ENCODE data around the gene RNASEH2B.

The RNASEH2B gene

DNA sequence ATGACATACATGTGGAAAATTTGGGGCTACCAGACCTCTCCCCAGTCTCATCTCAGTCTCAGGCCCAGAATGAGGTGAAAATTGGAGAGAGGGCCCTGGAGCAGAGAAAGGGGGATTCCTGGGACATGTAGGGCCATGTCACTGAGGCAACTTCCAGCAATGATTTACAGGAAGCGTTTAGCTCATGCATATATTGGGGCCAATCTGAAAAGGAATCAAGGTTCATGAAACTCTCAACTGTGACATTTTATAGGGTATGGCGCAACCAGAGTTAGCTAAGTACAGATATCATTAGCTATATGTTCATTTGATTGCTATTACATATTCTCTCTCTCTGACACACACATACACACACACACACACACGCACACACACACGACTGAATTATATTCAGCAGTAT lies 86.3 kb downstream of the RNASEH2B start:
- no peak for DNase-seq (ENCODE audit: low read depth)

DNA sequence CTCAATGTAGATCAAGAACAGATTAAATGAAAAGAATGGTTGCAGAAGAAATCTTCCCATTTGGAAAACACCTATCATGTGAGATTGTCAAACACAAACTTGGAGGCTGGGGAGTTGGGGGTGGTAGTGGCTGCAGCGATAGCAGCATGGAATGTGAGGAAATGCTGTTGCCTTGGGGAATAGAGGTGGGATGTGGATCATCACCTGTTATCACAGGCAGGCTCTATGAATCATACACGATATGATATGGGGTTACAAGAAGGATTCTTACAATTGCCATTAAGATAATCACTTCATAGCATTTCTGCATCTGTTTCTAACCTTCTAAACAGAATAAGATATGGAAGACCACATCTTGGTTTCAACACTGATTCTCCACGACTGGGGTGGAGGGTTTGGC lies 88.7 kb downstream of the RNASEH2B start:
- no peak for DNase-seq (ENCODE audit: low read depth)

DNA sequence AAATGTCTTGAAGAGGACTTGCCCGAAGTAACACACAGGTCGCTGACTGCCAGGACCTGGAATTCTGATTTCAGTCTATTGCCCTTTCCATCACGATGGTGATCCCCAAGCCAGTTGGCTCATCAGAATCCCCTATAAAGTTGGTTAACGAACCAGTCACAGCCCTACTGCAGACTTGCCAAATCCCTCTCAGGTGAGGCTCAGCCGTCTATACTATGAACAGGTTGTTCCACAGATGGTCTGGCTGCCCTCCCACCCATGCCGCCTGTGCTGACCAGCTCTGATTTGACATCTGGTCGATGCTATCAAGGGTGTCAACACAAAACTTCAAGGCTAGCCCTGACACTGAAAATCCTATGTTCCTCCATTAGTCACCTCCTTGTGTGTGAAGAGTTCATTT lies 90.0 kb downstream of the RNASEH2B start:
- no peak for DNase-seq (ENCODE audit: low read depth)

DNA sequence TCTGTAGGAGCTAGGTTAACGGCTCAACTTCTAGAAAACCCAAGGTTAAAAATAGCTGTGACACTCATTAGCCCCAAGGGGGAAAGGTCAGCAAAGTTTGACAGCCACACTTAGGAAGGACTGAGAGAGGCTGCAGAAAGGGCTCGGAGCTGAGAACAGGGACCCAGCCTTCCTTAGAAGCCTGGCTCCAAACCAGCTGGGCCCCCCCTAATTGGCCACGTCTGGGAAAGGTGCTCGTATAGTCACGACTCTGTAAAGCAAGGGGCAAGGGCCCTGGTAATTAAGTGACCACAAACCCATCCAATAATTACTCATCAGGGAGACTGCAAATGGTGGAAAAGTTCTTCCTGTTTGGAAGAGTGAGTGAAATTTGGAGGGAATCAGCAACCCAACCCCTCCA lies 90.5 kb downstream of the RNASEH2B start:
- no peak for DNase-seq (ENCODE audit: low read depth)

DNA sequence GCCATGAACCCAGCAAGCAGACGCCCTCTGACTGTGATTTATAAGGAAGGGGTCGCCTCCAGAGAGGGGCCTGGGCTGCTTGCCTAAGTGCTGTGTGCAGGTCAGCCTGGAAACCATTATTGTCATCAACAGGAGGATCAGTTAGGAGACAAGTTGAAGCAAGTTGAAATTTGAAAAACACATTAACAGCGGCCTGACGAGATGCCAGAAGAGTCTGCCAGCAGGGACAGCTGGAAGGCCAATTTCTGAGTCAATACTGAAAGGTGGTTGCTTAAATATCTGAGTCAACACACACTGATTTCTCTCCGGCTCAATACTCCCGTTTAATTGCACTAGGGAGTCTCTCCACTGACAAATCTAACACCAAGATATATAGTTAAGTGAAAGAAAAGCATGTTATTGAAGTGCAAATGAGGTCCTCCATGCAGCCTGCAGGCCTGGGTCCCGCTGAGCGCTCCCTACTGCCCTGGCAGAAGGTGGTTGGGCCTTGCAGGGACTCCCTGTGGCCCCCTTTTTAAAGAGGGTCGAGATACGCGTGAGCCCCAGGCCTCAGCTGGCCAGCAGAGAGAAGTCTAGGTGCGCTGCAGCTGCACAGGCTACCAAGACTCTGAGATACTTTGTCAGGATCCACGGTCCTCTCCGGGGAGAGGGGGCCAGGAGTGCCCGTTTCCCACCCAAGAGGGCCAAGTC lies 91.1 kb downstream of the RNASEH2B start:
- DNase-seq (ENCODE audit: low read depth), result peak; percentile 63

DNA sequence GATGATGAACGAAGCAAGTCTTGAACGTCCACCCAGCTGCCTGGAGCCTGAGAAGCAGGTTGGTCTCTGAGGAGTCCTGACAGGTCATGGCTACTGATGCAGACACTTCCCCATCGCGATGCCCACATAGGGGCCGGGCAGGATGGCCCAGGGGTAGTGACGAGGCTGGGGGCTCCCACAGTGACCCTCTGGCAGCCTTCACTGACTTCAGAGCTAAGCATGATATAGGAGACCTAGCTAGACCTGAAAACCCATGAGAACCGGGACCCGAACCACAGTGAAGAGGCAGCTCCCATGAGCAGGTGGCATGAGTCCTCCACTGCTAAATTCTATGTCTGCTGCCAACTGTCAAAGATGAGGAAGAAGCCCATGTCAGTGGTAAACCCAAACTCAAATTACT lies 91.7 kb downstream of the RNASEH2B start:
- no peak for DNase-seq (ENCODE audit: low read depth)

DNA sequence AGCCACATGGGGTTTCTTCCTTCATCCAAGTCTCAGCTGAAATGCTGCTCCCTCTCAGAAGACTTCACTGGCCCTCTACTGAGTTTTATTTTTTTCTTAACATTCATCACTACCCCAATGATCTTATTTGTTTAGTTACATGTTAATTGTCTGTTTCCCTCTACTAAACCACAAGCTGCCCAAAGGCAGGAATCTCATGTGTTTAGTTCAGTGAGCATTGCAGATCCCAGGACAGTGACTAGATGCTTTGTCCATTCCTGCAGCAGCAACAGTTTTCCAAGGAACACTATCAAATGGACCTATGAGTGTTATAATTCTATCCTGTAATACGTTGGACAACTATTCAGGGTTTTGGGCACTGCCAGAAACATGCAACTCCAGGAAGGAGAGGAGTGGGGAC lies 93.1 kb downstream of the RNASEH2B start:
- no peak for DNase-seq (ENCODE audit: low read depth)

DNA sequence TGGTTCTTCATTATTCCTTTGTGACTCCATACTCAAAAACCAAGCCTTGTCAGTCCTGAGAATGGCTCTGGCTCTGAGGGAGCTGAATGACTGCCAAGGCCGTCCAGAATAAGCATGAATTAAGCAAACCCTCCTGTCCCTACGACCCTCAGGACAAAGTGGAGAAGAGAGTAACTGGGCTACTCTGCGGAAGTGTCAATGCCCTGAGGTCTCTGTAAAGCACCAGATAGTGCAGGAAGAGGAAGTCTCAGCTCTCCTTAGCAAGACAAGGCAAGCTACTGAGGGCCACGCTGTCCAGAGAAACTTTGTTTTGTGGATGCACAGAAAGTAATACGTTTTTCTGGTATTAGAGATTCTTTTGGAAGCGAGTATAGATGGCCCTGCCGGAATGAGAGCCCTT lies 94.1 kb downstream of the RNASEH2B start:
- DNase-seq (ENCODE audit: low read depth), result no peak

DNA sequence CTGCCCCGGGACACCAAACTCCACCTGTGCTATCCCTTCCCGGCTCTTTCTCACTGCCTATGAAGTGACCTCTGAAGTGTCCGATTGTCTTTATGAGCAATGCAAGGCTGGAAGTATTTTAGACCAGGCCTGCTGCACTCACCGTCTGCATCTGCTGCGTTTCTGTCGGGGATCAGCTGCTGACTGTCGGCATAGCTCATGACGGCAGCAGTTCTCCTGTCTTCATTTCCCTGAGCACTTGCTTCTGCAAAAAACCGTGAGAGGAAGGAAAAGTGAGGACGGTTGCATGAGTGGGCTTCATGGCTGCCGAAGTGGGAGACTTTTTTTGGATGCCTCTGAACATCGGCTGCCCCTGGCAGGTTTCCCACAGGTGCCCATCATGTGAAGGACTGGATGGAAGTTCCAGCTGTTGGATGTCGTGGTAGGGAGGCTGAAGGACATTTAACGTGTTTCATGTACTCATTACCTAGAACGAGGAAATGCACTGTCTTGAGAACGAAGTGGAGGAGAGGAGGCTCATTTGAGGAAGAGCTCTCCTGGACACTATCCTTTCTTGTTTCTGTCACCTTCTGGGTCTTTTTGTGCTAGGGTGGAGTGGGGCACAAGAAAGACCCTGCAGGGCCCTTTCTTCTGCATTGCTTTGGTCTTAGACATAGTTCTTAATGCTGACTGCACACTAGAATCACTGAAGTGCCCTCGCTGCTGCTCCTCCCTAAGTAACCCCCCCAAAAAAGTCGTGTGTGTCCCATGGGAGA lies 94.7 kb downstream of the RNASEH2B start:
- DNase-seq (ENCODE audit: low read depth), result no peak

DNA sequence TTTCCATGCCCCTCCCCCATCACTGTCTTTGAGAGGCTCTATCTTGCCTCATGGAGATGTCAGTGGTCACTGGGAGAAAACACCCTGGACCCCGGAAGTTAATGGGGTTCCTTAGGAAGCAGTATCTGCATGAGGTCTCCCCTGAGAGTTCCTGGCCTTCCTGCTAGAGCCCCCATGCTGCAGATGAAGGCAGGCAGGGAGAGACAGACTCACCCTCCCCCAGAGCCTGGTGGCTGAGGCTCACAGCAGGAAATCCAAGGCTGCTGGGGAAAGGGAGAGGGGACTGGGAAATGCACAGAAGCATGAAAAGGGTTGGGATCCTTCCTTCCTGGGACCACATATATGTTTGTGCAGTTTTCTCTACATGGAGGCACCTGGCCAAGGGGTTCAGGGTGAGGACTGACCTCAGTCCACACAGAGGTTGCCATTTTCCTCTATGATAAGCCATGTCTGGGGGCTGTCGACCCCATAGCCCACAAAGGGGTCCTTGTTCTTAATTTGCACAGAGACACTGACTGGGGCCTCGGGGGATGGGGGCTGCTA lies 95.4 kb downstream of the RNASEH2B start:
- no peak for DNase-seq (ENCODE audit: low read depth)

DNA sequence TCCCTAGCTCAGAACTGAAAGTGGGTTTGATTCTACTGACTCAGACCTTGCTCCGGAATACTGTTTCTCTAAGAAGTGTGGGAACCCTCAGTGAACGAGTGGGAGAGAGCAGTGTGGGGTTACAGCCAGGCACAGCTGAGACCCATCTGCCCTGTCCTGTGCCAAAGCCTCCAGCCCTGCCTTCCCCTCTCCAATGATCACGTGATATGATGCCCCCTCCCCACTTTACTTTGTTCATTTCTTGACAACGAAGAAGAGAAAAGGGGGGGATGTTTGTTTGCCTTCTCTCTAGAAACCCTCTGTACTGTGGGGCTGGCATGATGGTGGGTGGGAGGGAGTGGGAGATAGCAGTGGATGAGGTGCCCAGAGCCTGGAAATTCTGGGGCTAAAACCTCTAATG lies 96.0 kb downstream of the RNASEH2B start:
- DNase-seq (ENCODE audit: low read depth), result no peak

Data from fibroblast of gingiva (primary cell).